ENCODE data around the gene GPN3.
"Not testable (repeated sequence)": the region's sequence is repeated elsewhere in the genome, so short reads cannot be mapped to it uniquely, and the experiment has no call there.

DNA sequence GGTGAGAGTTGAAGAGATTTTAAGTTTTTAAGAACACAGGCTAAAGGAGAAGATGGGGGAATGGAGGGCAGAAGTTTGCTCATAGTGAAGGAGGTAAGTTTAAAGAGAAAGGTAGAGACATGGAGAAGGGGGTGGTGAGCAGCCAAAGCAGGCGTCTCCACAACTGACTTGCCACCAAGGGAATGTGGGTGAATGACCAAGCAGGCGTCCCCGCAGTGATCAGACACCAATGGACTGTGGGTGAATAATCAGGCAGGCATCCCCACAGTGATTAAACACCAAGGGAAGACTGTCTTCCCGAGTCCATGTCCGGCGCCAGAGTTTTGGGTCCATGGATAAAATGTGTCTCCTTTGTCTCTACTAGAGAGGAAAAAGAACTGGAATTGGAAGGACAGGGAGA, 58.0 kb downstream of the GPN3 start:
- TF ChIP-seq, protein P1, sequence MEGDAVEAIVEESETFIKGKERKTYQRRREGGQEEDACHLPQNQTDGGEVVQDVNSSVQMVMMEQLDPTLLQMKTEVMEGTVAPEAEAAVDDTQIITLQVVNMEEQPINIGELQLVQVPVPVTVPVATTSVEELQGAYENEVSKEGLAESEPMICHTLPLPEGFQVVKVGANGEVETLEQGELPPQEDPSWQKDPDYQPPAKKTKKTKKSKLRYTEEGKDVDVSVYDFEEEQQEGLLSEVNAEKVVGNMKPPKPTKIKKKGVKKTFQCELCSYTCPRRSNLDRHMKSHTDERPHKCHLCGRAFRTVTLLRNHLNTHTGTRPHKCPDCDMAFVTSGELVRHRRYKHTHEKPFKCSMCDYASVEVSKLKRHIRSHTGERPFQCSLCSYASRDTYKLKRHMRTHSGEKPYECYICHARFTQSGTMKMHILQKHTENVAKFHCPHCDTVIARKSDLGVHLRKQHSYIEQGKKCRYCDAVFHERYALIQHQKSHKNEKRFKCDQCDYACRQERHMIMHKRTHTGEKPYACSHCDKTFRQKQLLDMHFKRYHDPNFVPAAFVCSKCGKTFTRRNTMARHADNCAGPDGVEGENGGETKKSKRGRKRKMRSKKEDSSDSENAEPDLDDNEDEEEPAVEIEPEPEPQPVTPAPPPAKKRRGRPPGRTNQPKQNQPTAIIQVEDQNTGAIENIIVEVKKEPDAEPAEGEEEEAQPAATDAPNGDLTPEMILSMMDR (conservative IDR thresholded peaks at IDR 0.05 in 1 of 2, IDR thresholded peaks at IDR 0.05 in 1 of 2; ENCODE audit: extremely low read depth in 1 of 2, insufficient read depth in 1 of 2, low read depth in 1 of 2, low read length in 2 of 2), result not testable (repeated sequence)
- TF ChIP-seq EZH2 (IDR thresholded peaks at IDR 0.05; ENCODE audit: borderline replicate concordance, low read length), result not testable (repeated sequence)

Data from mammary epithelial cell (primary cell).